Adipocyte (in vitro differentiated cells): Measurements from ENCODE around the gene AGPAT2.

Experiments
- DNase-seq: peaks from one replicate; pipeline ENCODE4 v3.0.0-alpha.2; 2015; ENCODE audit warnings: low read depth
- H3K27me3 ChIP-seq: replicated peaks from 2 replicates; pipeline ENCODE4 v1.7.0; 2013; ENCODE audit warnings: mild to moderate bottlenecking, low read length, moderate library complexity; ENCODE audit not compliant: control insufficient read depth, insufficient read depth
- H3K36me3 ChIP-seq: 2 replicates; pipeline ENCODE4 v1.7.0; 2013; ENCODE audit warnings: low read length, mild to moderate bottlenecking, moderate library complexity; ENCODE audit not compliant: control insufficient read depth, insufficient read depth, severe bottlenecking
- H3K4me1 ChIP-seq: 2 replicates; pipeline ENCODE4 v1.7.0; 2013; ENCODE audit warnings: mild to moderate bottlenecking, low read length, moderate library complexity; ENCODE audit not compliant: control insufficient read depth, insufficient read depth
- H3K4me3 ChIP-seq: 2 replicates; pipeline ENCODE4 v1.7.0; 2013; ENCODE audit warnings: mild to moderate bottlenecking, low read length, moderate library complexity
- H3K9ac ChIP-seq: 2 replicates; pipeline ENCODE4 v1.7.0; 2013; ENCODE audit warnings: mild to moderate bottlenecking, low read length, moderate library complexity
- H3K9me3 ChIP-seq: 2 replicates; pipeline ENCODE4 v1.7.0; 2013; ENCODE audit warnings: mild to moderate bottlenecking, low read length, moderate library complexity; ENCODE audit not compliant: control insufficient read depth

The AGPAT2 gene

GRCh38 chr9:136661641-136662325 is 25.5 kb downstream of the AGPAT2 start:
- Histone ChIP-seq H3K36me3 (no peaks in the 10 kb centered on the region), H3K9me3 (peaks cover 2% of the 10 kb centered on the region), H3K9ac (no peak overlapping the region), H3K4me1 (no peaks in the 10 kb centered on the region), H3K27me3 (peaks cover 33% of the 10 kb centered on the region), H3K4me3 (no peak overlapping the region)
- no peak for DNase-seq

DNA sequence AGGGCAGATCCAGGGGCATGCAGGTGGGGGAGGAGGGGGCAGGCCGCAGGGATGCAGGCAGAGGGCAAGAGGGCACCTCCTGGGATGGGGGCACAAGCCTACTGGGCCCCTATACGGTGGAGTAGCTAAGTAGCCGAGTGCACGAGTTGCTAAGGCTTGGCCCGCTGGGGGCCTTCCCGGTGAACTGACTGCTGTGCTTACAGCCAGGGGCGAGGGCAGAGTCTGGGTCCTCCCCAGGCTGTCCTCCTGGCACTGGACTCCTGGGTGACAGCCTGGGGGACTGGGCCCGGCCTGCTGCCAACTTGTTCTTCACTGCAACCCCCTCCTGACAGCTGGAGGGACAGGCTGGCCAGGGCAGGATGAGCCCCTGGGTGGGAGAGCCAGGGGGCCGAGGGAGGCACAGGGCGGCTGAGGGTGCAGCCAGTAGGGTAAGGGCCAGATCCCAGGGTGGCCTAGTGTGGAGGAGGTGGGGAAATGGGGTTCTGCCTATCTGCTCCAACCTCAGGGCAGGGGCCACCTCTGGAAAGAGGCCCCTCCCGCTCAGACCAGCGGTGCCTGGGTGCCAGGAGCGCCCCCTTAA is 26.2 kb downstream of the AGPAT2 start:
- no peaks in the 10 kb centered on the region for H3K4me1 ChIP-seq
- peaks cover 2% of the 10 kb centered on the region for H3K9me3 ChIP-seq
- no peak for DNase-seq
- no peaks in the 10 kb centered on the region for H3K36me3 ChIP-seq
- no peak overlapping the region for H3K9ac ChIP-seq
- no peak overlapping the region for H3K4me3 ChIP-seq
- H3K27me3 ChIP-seq, result peaks cover 37% of the 10 kb centered on the region

DNA sequence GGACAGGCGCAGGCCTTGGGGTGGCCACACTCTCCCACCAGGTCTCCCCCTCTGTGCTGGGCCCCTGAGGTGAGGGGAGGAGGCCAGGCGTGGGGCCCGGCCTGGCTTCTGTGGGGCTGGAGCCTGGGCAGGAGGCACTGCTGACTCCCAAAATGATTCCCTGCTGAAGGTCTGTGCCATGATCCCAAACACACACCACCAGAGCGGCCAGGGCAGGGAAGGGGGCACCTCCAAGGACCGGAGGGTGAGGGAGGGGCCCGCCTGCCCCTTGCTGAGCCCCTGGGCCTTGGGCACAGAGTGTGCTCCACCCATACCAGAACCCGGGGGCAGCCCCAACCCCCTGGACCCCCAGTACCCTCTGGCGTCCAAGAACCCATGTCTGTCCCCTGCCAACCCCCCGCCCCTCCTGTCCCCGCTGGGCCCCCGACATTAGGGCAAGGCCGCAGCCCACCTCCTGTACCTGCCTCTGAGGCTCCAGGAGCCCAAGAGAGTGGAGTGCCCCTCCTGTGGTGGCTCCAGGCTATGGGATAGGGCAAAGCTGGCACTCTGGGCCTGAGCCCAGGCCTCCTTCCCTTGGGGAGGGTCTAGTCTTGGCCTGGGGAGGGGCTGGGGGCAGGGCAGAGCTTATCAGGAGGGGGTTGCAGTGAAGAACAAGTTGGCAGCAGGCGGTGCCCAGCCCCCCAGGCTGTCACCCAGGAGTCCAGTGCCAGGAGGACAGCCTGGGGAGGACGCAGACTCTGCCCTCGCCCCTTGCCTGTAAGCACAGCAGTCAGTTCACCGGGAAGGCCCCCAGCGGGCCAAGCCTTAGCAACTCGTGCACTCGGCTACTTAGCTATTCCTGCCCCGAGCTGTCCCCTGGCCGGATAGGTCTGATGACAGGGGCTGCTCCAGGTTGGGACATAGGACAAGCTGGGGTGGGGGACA is 27.1 kb downstream of the AGPAT2 start:
- Histone ChIP-seq H3K9ac (no peak overlapping the region), H3K4me1 (no peaks in the 10 kb centered on the region), H3K4me3 (no peak overlapping the region), H3K27me3 (peaks cover 42% of the 10 kb centered on the region), H3K36me3 (no peaks in the 10 kb centered on the region), H3K9me3 (peaks cover 2% of the 10 kb centered on the region)
- DNase-seq, result no peak

GRCh38 chr9:136658849-136659535 is 28.3 kb downstream of the AGPAT2 start:
- no peak for DNase-seq
- Histone ChIP-seq H3K9me3 (peaks cover 2% of the 10 kb centered on the region), H3K27me3 (peaks cover 39% of the 10 kb centered on the region), H3K4me3 (no peak overlapping the region), H3K9ac (no peak overlapping the region), H3K4me1 (no peaks in the 10 kb centered on the region), H3K36me3 (no peaks in the 10 kb centered on the region)

- H3K4me1 ChIP-seq, result no peaks in the 10 kb centered on the region
- H3K9ac ChIP-seq, result no peak overlapping the region
- peaks cover 2% of the 10 kb centered on the region for H3K9me3 ChIP-seq
- DNase-seq, result no peak
- H3K4me3 ChIP-seq, result no peak overlapping the region
- no peaks in the 10 kb centered on the region for H3K36me3 ChIP-seq
- H3K27me3 ChIP-seq, result peaks cover 33% of the 10 kb centered on the region
Measured at GRCh38 chr9:136657974-136658848, 29.0 kb downstream of the AGPAT2 start.

- peaks cover 33% of the 10 kb centered on the region for H3K27me3 ChIP-seq
- DNase-seq, result no peak
- no peaks in the 10 kb centered on the region for H3K36me3 ChIP-seq
- H3K9me3 ChIP-seq, result peaks cover 2% of the 10 kb centered on the region
- no peaks in the 10 kb centered on the region for H3K4me1 ChIP-seq
- H3K4me3 ChIP-seq, result no peak overlapping the region
- no peak overlapping the region for H3K9ac ChIP-seq
Measured at GRCh38 chr9:136656795-136657611, 30.3 kb downstream of the AGPAT2 start.

DNA sequence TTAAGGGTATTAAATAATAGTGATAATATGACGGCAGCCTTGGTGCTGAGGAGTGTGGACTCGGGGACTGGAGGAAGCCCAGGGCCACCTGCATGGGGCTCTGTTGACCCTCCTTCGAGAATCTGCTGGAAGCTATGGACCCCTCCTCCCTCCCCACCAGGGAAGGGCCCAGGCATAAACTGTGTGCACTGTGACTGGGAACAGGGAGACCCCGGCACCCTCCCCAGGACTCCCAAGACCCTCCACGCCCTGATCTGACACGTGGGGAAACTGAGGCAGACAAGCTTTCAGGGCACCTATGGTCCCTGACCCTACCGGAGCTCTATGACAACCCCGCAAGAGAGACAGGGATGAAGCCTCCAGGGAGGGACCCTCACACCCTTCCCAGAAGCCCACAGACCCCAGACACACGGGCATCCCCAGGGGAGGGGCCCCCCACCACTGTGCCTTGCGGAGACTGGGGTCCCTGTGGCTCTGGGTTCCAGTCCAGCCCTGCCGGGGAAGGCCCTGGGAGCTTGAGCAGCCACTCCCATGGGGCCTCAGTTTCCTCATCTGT is 31.0 kb downstream of the AGPAT2 start:
- no peaks in the 10 kb centered on the region for H3K36me3 ChIP-seq
- H3K9ac ChIP-seq, result no peak overlapping the region
- peaks cover 33% of the 10 kb centered on the region for H3K27me3 ChIP-seq
- no peak for DNase-seq
- H3K9me3 ChIP-seq, result peaks cover 2% of the 10 kb centered on the region
- no peak overlapping the region for H3K4me3 ChIP-seq
- no peaks in the 10 kb centered on the region for H3K4me1 ChIP-seq

- peaks cover 2% of the 10 kb centered on the region for H3K9me3 ChIP-seq
- no peak overlapping the region for H3K9ac ChIP-seq
- H3K36me3 ChIP-seq, result no peaks in the 10 kb centered on the region
- no peak for DNase-seq
- H3K4me1 ChIP-seq, result no peaks in the 10 kb centered on the region
- H3K27me3 ChIP-seq, result peaks cover 33% of the 10 kb centered on the region
- H3K4me3 ChIP-seq, result no peak overlapping the region
Measured at GRCh38 chr9:136655536-136656182, 31.6 kb downstream of the AGPAT2 start.

DNA sequence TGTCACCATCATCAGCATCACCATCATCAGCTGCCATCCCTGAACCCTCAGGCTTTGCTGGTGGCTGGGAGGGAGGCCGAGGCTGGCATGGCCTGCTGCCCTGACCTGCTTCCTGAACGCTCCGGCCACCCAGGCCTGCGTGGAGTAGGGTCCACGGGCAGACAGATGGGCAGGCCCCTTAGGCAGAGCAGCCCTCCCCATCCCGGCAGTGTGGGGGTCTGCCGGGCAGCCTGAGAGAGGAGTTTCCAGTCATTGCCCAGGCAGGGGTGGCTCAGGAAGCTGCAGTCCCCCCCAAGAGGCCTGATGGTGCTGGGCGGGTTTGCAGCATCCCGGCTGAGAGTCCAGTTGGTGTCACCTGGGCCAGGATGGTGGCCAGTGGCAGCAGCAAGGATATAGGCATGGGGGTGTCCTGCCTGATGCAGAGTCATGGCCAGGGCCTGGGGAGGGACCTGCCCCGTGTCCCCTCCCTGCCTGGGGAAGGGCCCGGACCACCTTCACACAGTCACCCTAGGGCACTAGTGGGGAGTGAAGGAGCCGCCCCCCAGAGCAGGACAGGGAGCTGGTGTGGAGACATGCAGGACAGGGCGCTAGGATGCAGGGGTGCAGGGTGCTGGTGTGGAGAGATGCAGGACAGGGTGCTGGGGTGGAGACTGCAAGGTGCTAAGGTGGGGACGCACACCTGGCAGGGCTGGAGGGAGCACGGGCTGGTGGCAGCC is 32.3 kb downstream of the AGPAT2 start:
- H3K4me3 ChIP-seq, result no peak overlapping the region
- no peak for DNase-seq

More for the DNA sequence above, 32.3 kb downstream of the AGPAT2 start:
- Histone ChIP-seq H3K27me3 (peaks cover 33% of the 10 kb centered on the region), H3K36me3 (no peaks in the 10 kb centered on the region), H3K9ac (no peak overlapping the region), H3K4me1 (no peaks in the 10 kb centered on the region), H3K9me3 (peaks cover 2% of the 10 kb centered on the region)
